GM20000 (cell line): ENCODE measurements around the gene POU3F1.
"Not testable (repeated sequence)": the region's sequence is repeated elsewhere in the genome, so short reads cannot be mapped to it uniquely, and the experiment has no call there.

Experiments used
- DNase-seq: peaks from one replicate; pipeline ENCODE4 v3.0.0; 2012; ENCODE audit warnings: low spot score
- CTCF ChIP-seq: IDR thresholded peaks from 2 replicates; pipeline ENCODE4 v1.5.1; 2012; ENCODE audit warnings: mild to moderate bottlenecking, control low read depth; ENCODE audit errors: extremely low read depth, missing control alignments

Gene POU3F1

GRCh38 chr1:38039331-38040088 is 7.1 kb downstream of the POU3F1 start:
- DNase-seq = no peak
- TF ChIP-seq CTCF = no peak

GRCh38 chr1:38038861-38039260 is 7.7 kb downstream of the POU3F1 start:
- no peak for DNase-seq

GRCh38 chr1:38037221-38037939 is 9.2 kb downstream of the POU3F1 start:
- TF ChIP-seq CTCF = no peak
- peak; percentile 47 for DNase-seq

More at GRCh38 chr1:38038861-38039260, 7.7 kb downstream of the POU3F1 start:
- TF ChIP-seq CTCF = no peak

- no peak for TF ChIP-seq CTCF
- DNase-seq = no peak
Observed at GRCh38 chr1:38034871-38035270, 11.7 kb downstream of the POU3F1 start.

GRCh38 chr1:38032992-38033391 is 13.6 kb downstream of the POU3F1 start:
- not testable (repeated sequence) for DNase-seq

- no peak for TF ChIP-seq CTCF
- no peak for DNase-seq
Observed at GRCh38 chr1:38031513-38031866, 15.1 kb downstream of the POU3F1 start.

GRCh38 chr1:38030596-38031512 is 15.7 kb downstream of the POU3F1 start:
- no peak for DNase-seq
- TF ChIP-seq CTCF = no peak
